ENCODE data around the gene DBNDD1.
"Not testable (repeated sequence)": the region's sequence is repeated elsewhere in the genome, so short reads cannot be mapped to it uniquely, and the experiment has no call there.

Gene DBNDD1

DNA sequence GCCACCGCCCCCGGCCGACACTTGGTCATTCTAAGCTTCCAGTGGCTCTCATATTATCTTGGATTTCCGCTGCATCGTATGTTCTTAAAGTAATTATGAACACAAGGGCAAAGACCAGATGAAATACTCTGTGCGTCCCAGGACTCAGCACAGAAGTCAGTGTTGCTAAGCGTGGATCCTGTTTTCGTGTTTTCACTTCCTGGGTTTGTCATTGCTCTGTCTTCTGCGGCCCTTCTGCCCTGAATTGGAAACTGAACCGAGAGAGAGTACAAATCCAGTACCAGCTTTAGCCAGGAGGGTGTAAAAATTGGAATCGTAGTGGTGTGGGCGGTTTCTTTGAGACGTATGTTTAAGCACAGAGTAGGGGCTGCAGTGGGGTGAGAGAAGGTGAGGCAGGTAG, 32.7 kb downstream of the DBNDD1 start:
- no peak for DNase-seq

DNA sequence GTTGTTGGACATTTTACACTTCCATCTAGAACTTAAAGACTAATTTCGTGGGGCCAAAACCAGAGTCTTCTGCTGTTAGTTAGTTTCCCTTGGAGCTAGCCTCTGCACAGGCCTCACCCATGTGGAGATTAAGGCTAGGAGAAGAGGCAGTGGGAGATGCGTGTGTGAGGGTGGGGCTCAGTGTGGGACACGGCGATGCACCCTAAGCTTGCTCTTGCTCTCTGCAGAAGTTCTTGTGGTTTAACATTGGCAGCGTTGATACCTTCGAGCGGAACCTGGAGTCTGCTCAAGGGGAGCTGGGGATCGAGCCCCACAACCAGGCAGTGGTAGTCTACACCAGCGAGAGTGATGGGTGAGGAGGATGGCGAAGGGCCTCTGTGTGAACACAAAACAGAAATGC, 34.0 kb downstream of the DBNDD1 start:
- DNase-seq, result no peak

DNA sequence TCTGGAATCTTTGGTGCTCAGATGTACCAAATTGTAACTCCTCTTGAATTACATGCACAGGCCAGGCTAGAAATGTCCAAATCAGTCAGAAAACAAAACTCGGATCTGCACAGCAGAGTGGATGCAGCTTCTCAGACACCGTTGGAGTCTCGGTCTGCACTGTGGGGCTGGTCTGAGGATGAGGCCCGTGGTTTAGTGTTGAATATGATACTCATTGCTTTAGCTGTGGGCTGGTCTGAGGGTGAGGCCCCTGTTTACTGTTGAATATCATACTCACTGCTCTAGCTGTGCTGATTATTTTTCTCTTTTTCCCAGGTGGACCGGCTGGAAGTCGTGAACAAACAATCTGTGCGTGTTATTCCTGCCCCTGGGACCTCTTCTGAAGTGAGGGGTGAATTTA, 35.0 kb downstream of the DBNDD1 start:
- no peak for DNase-seq

DNA sequence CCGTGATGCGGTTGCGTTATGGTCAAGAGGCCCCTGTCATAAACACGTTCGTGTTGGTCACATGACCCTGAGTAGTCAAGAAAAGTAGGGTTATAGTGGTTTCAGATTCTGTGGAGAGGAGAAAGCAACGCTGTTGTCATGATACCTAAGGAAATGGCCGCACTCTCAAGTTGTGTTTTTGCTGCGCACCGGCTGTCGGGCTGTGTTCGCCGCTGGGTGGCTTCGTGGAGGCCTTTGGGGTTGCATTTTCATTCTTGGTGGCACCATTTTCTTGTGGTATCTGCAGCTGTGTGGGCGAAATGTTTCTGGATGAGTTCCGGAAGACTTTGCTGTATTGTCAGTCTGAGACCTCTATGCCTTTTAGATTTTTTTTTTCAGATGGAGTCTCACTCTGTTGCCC, 35.7 kb downstream of the DBNDD1 start:
- DNase-seq, result no peak

DNA sequence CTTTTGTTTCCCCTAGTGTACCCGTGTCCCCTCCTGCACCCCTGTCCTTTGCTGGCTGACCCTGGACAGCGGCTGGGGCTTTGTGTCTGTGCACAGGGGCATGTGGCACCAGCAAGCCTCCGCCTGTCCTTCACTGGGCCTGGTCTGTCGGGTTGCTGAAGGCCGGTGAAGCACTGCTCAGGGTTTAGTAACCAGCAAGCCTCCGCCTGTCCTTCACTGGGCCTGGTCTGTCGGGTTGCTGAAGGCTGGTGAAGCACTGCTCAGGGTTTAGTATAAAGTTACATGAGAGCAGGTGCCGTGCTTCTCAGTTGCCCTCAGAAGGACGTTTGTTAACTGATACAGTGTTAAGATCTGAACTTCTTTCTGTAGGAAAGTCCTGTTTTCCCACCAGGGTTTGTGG, 36.9 kb downstream of the DBNDD1 start:
- no peak for DNase-seq

DNA sequence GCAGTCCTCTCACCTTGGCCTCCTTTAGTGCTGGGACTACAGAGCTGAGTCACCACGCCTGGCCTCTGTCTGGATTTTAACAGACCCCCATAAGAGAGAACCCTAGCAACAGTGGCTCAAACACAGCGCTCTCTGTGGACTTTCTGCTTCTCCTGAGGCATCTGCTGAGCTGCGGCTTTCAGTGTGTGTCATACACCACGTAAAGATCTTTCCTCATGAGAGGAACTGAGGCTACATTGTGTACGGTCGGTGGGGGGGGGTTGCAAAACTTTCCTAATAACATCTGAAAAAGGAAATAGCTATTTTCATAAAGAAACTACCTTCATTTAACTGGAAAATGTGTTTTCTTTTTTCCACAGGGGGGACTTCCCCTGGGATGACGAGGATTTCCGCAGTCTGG, 37.8 kb downstream of the DBNDD1 start:
- no peak for DNase-seq

DNA sequence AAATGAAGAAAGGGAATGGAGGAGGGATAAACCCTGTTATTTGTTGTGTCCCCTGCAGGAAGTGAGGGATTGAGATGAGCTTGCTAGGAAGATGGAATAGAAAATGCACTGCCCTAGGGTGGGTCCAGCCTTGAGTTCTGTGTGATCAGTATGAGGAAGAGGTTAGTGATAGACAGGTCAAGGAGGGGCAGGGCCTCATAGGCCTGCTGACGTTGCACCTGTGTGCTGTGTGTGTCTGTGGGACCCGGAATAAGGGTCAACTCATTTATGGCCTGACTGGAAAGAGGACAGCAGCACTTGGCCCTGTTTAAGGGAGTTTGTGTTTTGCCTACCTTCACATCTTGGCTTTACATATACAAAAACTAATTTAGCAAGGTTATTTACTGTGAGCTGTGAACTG, 44.4 kb downstream of the DBNDD1 start:
- DNase-seq, result no peak

DNA sequence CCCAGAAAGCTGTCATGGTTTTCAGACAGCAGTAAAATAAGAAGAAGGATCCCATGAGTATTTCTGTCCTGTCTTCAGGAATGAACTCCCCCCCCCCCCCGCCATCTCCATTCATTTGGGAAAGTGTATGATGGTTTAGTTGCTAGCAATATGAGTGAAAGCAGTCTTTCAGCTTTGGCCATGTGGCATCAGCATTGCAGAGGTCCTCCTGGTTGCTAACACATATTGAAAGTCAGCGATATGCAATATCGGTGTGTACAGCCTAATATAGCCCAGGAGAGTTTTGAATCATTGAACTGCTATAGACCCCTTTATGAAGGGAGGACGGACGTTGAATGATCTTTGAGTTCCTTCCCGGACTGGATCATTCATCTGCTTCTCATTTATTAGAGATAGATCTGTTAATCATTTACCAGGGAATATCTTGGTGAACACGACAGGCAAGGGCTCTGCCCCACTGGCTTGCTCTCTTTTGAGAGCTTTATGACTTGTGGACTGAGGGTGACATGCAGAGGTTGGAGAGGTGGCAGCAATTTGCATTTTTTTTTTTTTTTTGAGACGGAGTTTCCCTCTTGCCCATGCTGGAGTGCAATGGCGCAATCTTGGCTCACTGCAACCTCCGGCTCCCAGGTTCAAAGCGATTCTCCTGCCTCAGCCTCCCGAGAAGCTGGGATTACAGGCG, 45.5 kb downstream of the DBNDD1 start:
- no peak for DNase-seq

DNA sequence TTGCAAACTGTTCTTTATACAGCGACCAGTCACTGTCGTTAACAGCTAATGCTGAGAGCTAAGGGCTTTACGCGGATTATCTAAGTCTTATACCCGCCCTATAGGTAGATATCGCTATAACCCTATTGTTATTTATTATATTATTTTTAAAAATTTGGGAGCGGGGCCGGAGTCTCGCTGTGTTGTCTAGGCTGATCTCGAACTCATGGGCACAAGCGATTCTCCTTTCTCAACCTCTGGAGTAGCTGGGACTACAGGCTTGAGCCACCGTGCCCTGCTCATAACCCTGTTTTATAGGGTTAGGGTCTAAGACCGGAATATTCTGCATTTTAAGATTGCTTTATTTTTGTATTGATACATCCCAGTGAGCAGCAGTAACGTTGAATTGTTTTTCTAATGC, 46.0 kb downstream of the DBNDD1 start:
- DNase-seq, result no peak

DNA sequence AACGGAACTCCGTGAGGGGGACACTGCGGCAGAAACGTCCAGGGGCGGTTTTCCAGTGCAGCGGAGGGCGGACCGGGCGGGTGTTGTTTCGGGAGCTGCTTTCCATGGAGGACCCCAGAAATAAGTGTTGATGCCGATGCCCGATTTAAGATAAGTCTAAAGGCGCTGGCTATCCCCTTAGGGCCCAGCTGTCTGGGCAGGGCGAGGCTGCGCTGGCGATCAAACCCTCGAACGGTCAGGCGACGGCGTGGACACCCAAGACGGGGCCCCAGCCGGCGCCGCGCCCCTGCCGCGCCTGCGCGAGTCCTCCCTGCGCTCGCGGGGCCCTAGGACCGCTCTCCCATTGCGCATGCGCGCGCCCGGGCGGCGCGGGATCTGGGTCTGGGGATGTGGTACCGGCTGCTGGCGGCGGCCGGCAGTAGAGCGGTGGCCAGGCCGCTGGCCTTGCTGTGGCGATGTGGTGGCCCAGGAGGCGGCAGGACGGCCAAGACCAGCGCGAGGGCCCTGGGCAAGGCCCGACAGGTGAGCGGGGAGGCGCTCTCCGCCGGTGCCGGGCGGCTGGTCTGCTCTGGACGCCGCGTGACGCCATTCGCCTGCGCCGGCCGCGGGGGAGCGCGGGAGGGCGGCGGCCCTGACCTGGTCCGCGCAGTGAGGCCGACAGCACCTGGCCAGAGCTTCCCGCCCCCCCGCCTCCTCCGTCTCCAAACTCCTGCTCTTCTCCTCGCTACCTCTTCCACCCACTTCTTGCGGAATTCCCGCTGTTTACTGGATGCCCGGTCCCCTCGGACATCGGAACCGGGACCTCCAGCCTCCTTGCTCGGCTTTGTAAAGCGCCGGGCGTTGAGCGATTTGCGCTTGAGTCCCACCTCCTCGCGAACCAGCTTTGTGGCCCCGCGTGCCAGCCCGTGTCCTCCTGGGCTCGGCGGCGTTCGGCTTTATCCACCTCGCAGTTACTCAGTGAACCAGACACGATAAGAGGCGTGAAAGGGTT, 46.7 kb downstream of the DBNDD1 start:
- DNase-seq, result peak; percentile 88

DNA sequence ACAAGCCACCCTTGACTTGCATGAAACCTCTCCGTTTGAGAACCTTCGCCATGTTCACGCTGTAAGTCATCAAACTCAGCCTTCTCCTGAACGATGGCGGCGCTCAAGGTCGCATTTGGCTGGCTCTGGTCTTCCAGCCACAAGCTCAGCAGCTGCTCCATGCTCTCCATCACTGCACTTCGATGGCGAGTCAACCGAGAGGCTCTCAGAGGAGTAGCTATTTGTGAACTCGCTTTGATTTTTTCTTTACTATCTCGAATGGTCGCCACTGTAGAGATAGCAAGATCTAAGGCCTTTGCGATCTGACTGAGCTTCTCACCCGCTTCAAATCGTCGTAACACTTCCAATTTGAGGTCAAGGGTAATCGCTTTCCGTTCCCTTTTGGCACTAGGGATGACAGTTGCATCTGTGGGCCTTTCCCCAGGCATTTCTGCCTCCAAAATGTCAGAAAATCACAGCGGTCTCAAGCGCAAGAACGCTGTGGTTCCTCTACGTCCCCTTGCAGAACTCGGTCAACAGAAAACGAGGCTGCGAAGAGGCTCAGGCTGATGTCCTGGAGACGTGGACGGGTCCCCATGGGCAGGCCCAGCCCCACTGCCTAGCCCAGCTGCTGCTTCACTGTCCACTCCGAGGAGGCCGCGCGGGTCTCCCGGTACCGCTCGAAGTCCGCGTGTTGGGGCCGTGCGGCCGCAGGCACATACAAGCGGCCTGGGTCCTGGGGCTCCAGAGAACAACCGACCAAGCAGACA, 47.6 kb downstream of the DBNDD1 start:
- no peak for DNase-seq

DNA sequence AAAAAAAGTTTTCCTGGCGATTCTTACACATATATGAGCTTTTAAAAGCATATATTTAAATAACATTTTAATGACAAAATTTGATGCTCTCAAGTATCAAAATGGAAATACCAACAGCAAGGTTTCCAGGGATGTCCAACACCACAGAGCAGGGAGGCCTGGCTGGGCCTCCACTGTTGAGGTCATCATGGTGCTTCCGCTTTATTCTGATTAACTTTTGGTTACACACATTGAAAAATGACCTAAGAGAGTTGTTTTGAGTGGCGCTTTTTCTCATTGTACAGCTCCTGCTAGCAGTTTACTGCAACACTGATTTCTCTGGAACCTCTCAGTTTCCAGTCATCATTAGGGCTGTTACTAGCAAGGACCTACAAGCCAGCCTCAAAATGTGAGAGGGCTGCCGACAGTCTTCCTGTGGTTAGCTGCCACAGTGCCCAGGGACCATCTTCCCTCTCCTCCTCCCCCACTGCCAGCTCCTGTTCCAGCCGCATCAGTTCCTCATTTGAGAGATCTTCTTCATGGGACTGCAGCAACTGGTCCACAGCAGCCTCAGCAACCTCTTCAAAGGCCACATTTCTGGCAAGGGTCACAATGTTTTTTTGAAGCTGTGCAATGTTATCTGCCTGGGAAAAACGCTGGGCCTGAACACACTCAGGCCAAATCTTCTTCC, 49.4 kb downstream of the DBNDD1 start:
- DNase-seq, result no peak

DNA sequence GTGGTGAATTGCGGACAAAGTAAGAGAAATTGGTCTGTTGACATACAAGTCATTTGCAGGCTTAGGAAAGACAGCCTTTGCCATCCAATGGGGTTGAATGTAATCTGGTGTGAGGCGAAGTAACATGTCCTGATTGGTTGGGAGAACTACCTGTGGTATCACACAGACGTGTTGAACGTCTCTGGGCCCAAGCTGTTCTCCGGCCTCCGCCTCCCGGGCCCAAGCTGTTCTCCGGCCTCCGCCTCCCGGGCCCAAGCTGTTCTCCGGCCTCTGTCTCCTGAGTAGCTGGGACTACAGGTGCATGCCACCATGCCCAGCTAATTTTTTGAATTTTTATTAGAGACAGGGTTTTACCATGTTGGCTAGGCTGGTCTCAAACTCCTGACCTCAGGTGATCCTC, 51.2 kb downstream of the DBNDD1 start:
- not testable (repeated sequence) for DNase-seq

DNA sequence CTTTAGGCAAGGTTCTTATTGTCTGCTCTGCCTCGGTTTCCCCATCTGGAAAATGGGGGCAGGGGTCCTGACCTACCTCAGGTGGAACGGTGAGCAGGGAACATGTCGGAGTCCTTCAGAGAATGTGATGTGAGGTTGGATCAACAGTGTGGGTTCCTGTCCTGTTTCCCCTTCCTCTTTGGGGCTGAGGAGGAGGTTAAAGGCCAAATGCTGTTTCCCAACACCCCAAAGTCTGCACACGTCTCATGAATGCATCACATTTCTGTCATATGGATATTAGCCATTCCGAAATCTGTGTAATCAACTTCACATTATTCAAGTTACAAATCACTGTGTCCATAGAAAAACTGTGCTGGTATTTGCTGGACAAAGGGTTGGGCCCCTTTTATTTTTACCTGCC, 51.8 kb downstream of the DBNDD1 start:
- DNase-seq, result not testable (repeated sequence)

DNA sequence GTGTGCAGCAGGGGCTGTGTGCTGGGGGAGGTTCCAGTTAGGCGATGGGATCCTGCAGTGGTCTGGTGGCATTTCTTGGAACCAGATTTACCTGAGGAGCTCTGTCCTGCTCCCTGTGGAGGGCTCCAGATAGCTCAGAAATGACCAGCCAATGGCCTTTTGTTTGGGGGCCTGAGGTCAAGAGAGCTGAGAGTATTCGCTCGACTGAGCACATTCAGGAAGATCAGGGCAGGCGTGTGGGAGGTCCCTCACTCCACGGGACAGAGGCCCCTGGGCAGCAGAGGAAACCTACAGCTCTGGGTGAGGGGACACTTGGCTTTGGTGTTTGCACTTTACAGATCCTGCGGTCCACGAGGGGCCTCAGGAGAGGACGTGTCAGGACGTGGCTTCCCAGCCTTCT, 52.5 kb downstream of the DBNDD1 start:
- DNase-seq, result no peak

DNA sequence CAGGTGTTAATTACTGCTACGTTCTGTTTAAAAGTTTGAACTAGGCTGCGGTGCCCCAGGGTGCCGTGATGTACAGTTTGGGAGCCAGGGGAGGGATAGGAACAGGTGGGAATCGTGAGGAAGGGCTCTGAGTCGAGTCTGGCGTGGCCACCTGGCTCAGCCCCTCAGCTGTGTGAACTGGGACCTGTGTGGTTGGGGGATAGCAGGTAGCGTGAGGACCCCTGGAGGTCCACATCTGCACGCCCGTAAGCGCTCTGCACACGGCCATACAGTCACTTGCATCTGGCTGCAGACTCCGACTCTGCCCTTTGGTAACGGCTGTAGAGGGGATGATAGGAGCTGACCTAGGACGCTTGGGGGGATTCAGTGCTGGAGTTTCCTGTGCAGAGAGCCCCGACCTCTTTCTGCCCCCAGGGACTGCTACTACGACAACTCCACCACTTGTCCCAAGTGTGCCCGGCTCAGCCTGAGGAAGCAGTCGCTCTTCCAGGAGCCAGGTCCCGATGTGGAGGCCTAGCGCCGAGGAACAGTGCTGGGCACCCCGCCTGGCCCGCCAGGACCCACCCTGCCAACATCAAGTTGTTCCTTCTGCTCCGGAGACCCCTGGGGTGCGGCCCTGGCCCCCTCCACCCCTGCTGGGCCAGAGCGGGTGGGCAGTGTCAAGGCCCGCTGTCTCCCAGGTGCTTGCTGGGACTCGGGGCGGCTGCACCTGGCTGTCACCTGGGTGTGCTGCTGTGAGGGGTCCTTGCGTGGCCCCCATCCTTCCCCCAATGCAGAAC, 53.6 kb downstream of the DBNDD1 start:
- DNase-seq, result no peak

DNA sequence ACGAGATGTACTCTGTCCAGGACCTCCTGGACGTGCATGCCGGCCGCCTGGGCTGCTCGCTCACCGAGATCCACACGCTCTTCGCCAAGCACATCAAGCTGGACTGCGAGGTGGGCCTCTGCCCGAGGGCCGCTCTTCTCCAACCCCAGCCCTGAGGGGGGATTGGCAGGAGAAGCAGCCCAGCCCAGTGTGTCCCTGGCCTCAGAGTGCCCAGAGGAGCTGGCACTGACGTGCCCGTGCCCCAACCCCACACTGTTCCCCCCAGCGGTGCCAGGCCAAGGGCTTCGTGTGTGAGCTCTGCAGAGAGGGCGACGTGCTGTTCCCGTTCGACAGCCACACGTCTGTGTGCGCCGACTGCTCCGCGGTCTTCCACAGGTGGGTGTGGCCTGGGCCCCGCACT, 55.1 kb downstream of the DBNDD1 start:
- DNase-seq, result no peak

DNA sequence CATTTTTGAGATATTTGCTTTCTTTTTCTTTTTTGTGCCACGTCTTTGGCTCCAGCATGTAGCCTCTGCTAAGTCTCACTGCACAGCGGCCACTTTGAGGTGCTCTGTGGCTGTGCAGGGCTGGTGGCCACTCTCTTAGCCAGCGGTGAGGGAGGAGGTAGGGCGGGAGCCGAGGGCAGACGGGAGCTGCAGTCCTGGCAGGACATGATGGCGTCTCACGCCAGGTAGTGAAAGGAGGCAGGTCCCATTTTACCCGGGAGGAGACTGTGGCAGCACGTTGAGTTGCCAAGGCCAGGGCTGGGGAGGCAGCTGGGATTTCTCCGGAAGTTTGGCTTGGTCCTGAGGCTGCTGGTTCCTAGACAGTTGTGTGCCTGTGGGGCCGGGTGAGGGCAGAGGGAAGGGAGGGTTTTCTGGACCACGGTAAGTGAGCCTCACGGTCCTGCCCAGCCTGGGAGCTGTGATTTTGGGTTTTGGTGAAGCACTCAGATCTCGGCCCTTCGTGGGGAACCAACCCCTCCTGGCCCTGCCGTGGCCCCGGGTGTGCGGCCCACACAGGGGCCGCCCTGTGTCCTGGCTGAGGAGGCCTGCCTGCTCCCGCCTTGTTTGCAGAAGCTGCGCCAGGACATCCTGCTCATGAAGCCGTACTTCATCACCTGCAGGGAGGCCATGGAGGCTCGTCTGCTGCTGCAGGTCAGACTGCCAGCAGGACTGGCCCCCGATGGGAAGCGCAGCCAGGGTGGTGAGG, 56.3 kb downstream of the DBNDD1 start:
- DNase-seq, result no peak

DNA sequence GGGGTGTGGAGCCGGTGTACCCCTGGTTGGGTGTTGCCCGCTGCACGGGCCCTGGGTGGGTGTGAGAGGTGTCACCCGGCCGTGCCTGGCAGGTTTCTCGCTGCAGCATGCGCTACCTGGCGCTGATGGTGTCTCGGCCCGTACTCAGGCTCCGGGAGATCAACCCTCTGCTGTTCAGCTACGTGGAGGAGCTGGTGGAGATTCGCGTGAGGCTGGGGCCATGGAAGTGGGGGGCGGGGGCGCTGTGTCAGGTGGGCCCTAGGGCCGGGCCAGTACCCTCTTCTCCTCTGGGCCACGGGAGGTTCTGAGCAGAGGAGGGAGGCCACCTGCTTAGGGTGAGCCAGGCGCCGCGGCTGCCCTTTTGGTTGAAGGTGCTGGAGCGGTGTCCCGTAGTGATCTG, 57.3 kb downstream of the DBNDD1 start:
- DNase-seq, result no peak

DNA sequence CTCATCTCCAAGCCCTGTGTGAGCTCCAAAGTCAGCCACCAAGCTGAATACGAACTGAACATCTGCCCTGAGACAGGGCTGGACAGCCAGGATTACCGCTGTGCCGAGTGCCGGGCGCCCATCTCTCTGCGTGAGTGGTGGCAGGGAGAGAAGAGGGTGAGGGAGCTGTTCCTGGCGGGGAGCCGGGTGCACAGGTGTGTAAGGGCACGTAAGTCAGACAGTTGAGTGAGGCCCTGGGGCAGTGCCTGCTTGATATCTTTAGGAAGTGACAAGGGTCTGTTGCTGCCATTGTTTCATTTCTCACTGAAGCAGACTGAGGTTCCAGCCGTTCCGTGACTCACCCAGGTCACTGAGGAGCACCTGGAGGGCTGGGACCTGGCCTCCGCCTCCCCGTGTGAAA, 58.3 kb downstream of the DBNDD1 start:
- DNase-seq, result no peak

DNA sequence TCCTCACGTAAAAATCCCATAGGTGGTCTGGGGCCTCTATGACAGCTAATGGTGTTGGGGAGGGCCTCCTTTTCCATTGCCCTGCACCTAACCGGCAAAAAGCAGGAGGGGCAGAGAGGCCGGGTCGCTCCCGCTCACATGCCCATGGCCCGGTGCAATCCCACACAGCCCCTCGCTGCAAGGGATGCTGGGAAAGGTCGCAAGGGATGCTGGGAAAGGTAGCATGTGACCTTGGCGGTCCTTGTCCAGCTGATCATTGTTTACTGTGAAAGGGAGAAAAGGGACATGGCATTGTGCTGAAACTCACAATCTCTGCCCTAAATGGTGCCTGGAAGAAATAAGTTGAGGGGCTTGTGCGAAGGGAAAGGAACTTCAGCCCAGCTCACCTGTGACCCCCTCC, 60.7 kb downstream of the DBNDD1 start:
- DNase-seq, result no peak

Data from activated CD4-positive, alpha-beta T cell treated with anti-CD3 and anti-CD28 coated beads, Interleukin-2, amount 50 U/mL, for 1 hour (primary cell).